Measurements from ENCODE around the gene PTPRE.

Gene PTPRE

GRCh38 chr10:127906548-127907377 lies at the start of gene PTPRE:
Gene PTPRE (plus strand): TSS chr10:127907103. CDS start chr10:128040882, 133,779 bp downstream.
- DNase-seq: peak; percentile 2

GRCh38 chr10:127860592-127860991 lies 46.3 kb upstream of the PTPRE start:
- DNase-seq: no peak

- DNase-seq: no peak
These were observed 43.6 kb upstream of the PTPRE start for GRCh38 chr10:127863231-127863825.

- no peak for DNase-seq
These were observed 40.5 kb upstream of the PTPRE start for GRCh38 chr10:127866276-127867013.

GRCh38 chr10:127867805-127868204 lies 39.1 kb upstream of the PTPRE start:
- DNase-seq: no peak

GRCh38 chr10:127869329-127869728 lies 37.6 kb upstream of the PTPRE start:
- DNase-seq: no peak

GRCh38 chr10:127871631-127872010 lies 35.3 kb upstream of the PTPRE start:
- no peak for DNase-seq

GRCh38 chr10:127872011-127872761 lies 34.7 kb upstream of the PTPRE start:
- DNase-seq: no peak

GRCh38 chr10:127872871-127873600 lies 33.9 kb upstream of the PTPRE start:
- no peak for DNase-seq

- no peak for DNase-seq
These were observed 32.9 kb upstream of the PTPRE start for GRCh38 chr10:127873901-127874470.

- no peak for DNase-seq
These were observed 32.0 kb upstream of the PTPRE start for GRCh38 chr10:127874671-127875448.

- no peak for DNase-seq
These were observed 31.5 kb upstream of the PTPRE start for GRCh38 chr10:127875449-127875765.

- no peak for DNase-seq
These were observed 31.0 kb upstream of the PTPRE start for GRCh38 chr10:127875916-127876315.

GRCh38 chr10:127877116-127877515 lies 29.8 kb upstream of the PTPRE start:
- DNase-seq: no peak

- DNase-seq: no peak
These were observed 29.2 kb upstream of the PTPRE start for GRCh38 chr10:127877699-127878098.

- DNase-seq: no peak
These were observed 28.3 kb upstream of the PTPRE start for GRCh38 chr10:127878475-127879055.

- no peak for DNase-seq
These were observed 26.3 kb upstream of the PTPRE start for GRCh38 chr10:127880557-127880956.

- no peak for DNase-seq
These were observed 25.6 kb upstream of the PTPRE start for GRCh38 chr10:127881262-127881661.

- DNase-seq: no peak
These were observed 24.5 kb upstream of the PTPRE start for GRCh38 chr10:127882391-127882790.

GRCh38 chr10:127882801-127883459 lies 24.0 kb upstream of the PTPRE start:
- no peak for DNase-seq
